Nephron progenitor cell (in vitro differentiated cells): Measurements from ENCODE around the gene NR2E1.

Source experiments
- DNase-seq: peaks from one replicate; pipeline ENCODE4 v3.0.0; 2021
- H3K27ac Mint-ChIP-seq: 2 replicates; pipeline ENCODE4 v1.8.0; 2021; ENCODE audit warnings: mild to moderate bottlenecking, moderate library complexity, mixed read lengths
- H3K27me3 Mint-ChIP-seq: 2 replicates; pipeline ENCODE4 v1.8.0; 2021; ENCODE audit warnings: mild to moderate bottlenecking, low read depth, mixed read lengths; ENCODE audit not compliant: poor library complexity
- H3K36me3 Mint-ChIP-seq: 2 replicates; pipeline ENCODE4 v1.8.0; 2021; ENCODE audit warnings: low read depth, mixed read lengths
- H3K4me1 Mint-ChIP-seq: 2 replicates; pipeline ENCODE4 v1.8.0; 2021; ENCODE audit warnings: mixed read lengths
- H3K4me3 Mint-ChIP-seq: 2 replicates; pipeline ENCODE4 v1.8.0; 2021; ENCODE audit warnings: mild to moderate bottlenecking, moderate library complexity, mixed read lengths
- H3K9me3 Mint-ChIP-seq: 2 replicates; pipeline ENCODE4 v1.8.0; 2021; ENCODE audit warnings: mild to moderate bottlenecking, moderate library complexity, mixed read lengths
- CTCF ChIP-seq: fragments of 200-600 bp; sonication (generic); IDR thresholded peaks from 2 replicates; pipeline ENCODE4 v1.5.0; 2021; ENCODE audit warnings: antibody characterized with exemption

Gene NR2E1

GRCh38 chr6:108118810-108119768 is 46.7 kb upstream of the NR2E1 start:
- Mint-ChIP-seq H3K36me3 (no peaks in the 10 kb centered on the region), H3K4me1 (peaks cover 43% of the 10 kb centered on the region), H3K4me3 (peak overlapping the region; percentile 70), H3K9me3 (no peaks in the 10 kb centered on the region), H3K27ac (no peak overlapping the region), H3K27me3 (peaks cover 100% of the 10 kb centered on the region)
- DNase-seq, result peak; percentile 47
- TF ChIP-seq CTCF, result no peak

- Mint-ChIP-seq H3K4me3 (peak overlapping the region; percentile 52), H3K4me1 (peaks cover 39% of the 10 kb centered on the region)
- peak; percentile 42 for DNase-seq
Measured at GRCh38 chr6:108119769-108120141, 46.1 kb upstream of the NR2E1 start.

GRCh38 chr6:108120311-108120710 is 45.5 kb upstream of the NR2E1 start:
- peak overlapping the region; percentile 57 for H3K4me3 Mint-ChIP-seq

More at GRCh38 chr6:108119769-108120141, 46.1 kb upstream of the NR2E1 start:
- TF ChIP-seq CTCF, result no peak
- Mint-ChIP-seq H3K9me3 (peaks cover 4% of the 10 kb centered on the region), H3K27me3 (peaks cover 100% of the 10 kb centered on the region), H3K36me3 (no peaks in the 10 kb centered on the region), H3K27ac (no peak overlapping the region)

GRCh38 chr6:108121612-108122011 is 44.2 kb upstream of the NR2E1 start:
- Mint-ChIP-seq H3K27me3 (peaks cover 100% of the 10 kb centered on the region), H3K9me3 (peaks cover 4% of the 10 kb centered on the region), H3K36me3 (no peaks in the 10 kb centered on the region), H3K4me3 (no peak overlapping the region), H3K4me1 (peaks cover 33% of the 10 kb centered on the region), H3K27ac (no peak overlapping the region)
- DNase-seq, result no peak
- TF ChIP-seq CTCF, result no peak

More at GRCh38 chr6:108120311-108120710, 45.5 kb upstream of the NR2E1 start:
- peaks cover 4% of the 10 kb centered on the region for H3K9me3 Mint-ChIP-seq
- peaks cover 33% of the 10 kb centered on the region for H3K4me1 Mint-ChIP-seq
- no peak for TF ChIP-seq CTCF
- H3K36me3 Mint-ChIP-seq, result no peaks in the 10 kb centered on the region
- peak; percentile 8 for DNase-seq
- H3K27ac Mint-ChIP-seq, result no peak overlapping the region
- peaks cover 100% of the 10 kb centered on the region for H3K27me3 Mint-ChIP-seq

- Mint-ChIP-seq H3K4me1 (peaks cover 27% of the 10 kb centered on the region), H3K27me3 (peaks cover 98% of the 10 kb centered on the region), H3K36me3 (no peaks in the 10 kb centered on the region), H3K27ac (no peak overlapping the region), H3K9me3 (peaks cover 4% of the 10 kb centered on the region), H3K4me3 (no peak overlapping the region)
- DNase-seq, result no peak
- TF ChIP-seq CTCF, result no peak
Measured at GRCh38 chr6:108123481-108123929, 42.3 kb upstream of the NR2E1 start.

- no peak for TF ChIP-seq CTCF
- H3K4me3 Mint-ChIP-seq, result no peak overlapping the region
- no peaks in the 10 kb centered on the region for H3K36me3 Mint-ChIP-seq
- H3K27ac Mint-ChIP-seq, result no peak overlapping the region
- peaks cover 4% of the 10 kb centered on the region for H3K9me3 Mint-ChIP-seq
- peaks cover 23% of the 10 kb centered on the region for H3K4me1 Mint-ChIP-seq
- DNase-seq, result peak; percentile 10
- peaks cover 98% of the 10 kb centered on the region for H3K27me3 Mint-ChIP-seq
Measured at GRCh38 chr6:108123946-108124345, 41.9 kb upstream of the NR2E1 start.
